Measurements from ENCODE around the gene TFIP11.

The TFIP11 gene

DNA sequence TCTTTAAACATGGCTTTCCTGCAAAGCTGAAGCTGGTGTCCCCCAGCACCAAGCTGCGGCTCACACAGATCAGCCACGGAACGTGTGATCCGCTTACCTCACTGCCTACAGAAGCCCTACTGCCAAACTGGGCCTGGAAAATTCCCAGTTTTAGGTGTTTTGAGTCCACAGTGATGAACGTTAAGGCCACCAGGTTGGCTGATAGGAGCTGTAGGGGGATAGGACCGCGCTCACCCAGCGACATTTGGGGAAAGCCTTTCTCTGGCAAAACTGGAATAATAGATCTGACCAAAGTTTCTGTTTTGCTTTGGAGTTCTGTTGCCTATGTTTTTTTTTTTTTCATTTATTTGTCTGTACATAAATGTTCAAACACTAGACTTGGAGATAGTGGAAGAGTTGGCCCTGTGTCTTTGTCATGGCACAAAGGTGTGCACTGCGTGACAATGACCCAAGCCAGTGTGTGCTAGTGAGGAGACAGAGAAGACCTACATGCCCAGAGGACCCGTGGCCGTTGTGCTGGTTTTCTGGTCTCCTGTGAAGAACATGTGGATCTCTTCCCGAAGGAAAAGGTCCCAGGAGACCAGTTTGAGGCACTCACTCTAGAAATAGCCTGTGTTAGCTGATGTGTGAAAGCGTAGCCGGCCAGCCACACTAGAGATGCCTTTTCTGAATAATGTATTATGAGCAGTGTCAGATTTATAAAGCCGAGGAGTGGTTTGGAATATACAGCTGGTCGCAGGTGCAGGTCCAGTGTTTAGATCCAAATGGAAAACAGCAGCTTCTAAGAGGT is 68.2 kb downstream of the TFIP11 start:
- Histone ChIP-seq H4K8ac (ENCODE audit: low read length) (no peak overlapping the region), H2BK5ac (ENCODE audit: low read depth, low read length, poor library complexity, severe bottlenecking) (no peak overlapping the region), H3K27me3 (ENCODE audit: control insufficient read depth in 1 of 2, insufficient read depth in 1 of 2, low read length in 2 of 2) (peaks cover 0 to 3% of the 10 kb centered on the region in 2 experiments), H3K27ac (ENCODE audit: low read length, poor library complexity, severe bottlenecking) (no peak overlapping the region), H2BK15ac (ENCODE audit: low read depth, poor library complexity, severe bottlenecking) (no peak overlapping the region), H3K9me3 (ENCODE audit: control insufficient read depth, low read length) (no peaks in the 10 kb centered on the region), H3K4me1 (ENCODE audit: control insufficient read depth, insufficient read depth, low read depth, low read length) (no peaks in the 10 kb centered on the region), H4K91ac (ENCODE audit: low read length) (no peak overlapping the region), H3K9ac (ENCODE audit: low read length) (no peak overlapping the region), H2BK120ac (ENCODE audit: low read depth, low read length) (no peak overlapping the region), H3K79me1 (replicated peaks; ENCODE audit: low read length, poor library complexity, severe bottlenecking) (peaks cover 11% of the 10 kb centered on the region), H3K4me2 (ENCODE audit: low read length, poor library complexity, severe bottlenecking) (no peak overlapping the region), H3K18ac (ENCODE audit: low read depth in 1 of 2, low read length in 2 of 2) (no peak overlapping the region), H3K14ac (ENCODE audit: low read length in 2 of 2) (no peak overlapping the region), H3K4me3 (ENCODE audit: insufficient read depth in 1 of 2, low read depth in 1 of 2, low read length in 2 of 2) (no peak overlapping the region), H2AK5ac (ENCODE audit: low read length, severe bottlenecking) (no peak overlapping the region), H3K36me3 (ENCODE audit: control insufficient read depth in 1 of 2, insufficient read depth in 2 of 2, low read depth in 1 of 2, low read length in 2 of 2) (peaks cover 0 to 10% of the 10 kb centered on the region in 2 experiments), H2BK12ac (ENCODE audit: low read length in 2 of 2) (no peak overlapping the region), H3K23ac (ENCODE audit: low read length in 2 of 2) (no peak overlapping the region), H3K4ac (ENCODE audit: low read depth in 1 of 2, low read length in 2 of 2) (no peak overlapping the region), H2AFZ (ENCODE audit: low read depth, low read length) (no peak overlapping the region)
- 89% methylated on average over 16 of the region's 16 CpGs for WGBS
- DNase-seq = no peak

GRCh38 chr22:26442086-26442756 is 70.1 kb downstream of the TFIP11 start:
- Histone ChIP-seq H3K27ac (ENCODE audit: low read length, poor library complexity, severe bottlenecking) (no peak overlapping the region), H3K4ac (ENCODE audit: low read depth in 1 of 2, low read length in 2 of 2) (no peak overlapping the region), H3K27me3 (ENCODE audit: control insufficient read depth in 1 of 2, insufficient read depth in 1 of 2, low read length in 2 of 2) (peaks cover 0 to 3% of the 10 kb centered on the region in 2 experiments), H3K9ac (ENCODE audit: low read length) (no peak overlapping the region), H4K91ac (ENCODE audit: low read length) (no peak overlapping the region), H2BK12ac (ENCODE audit: low read length in 2 of 2) (no peak overlapping the region), H2AFZ (ENCODE audit: low read depth, low read length) (no peak overlapping the region), H3K4me3 (ENCODE audit: insufficient read depth in 1 of 2, low read depth in 1 of 2, low read length in 2 of 2) (no peak overlapping the region), H3K36me3 (ENCODE audit: control insufficient read depth in 1 of 2, insufficient read depth in 2 of 2, low read depth in 1 of 2, low read length in 2 of 2) (peaks cover 0 to 16% of the 10 kb centered on the region in 2 experiments), H3K4me1 (ENCODE audit: control insufficient read depth, insufficient read depth, low read depth, low read length) (no peaks in the 10 kb centered on the region), H3K9me3 (ENCODE audit: control insufficient read depth, low read length) (no peaks in the 10 kb centered on the region), H2BK5ac (ENCODE audit: low read depth, low read length, poor library complexity, severe bottlenecking) (no peak overlapping the region), H3K23ac (ENCODE audit: low read length in 2 of 2) (peak overlapping the region in 1 of 2 experiments; percentile 73), H3K4me2 (ENCODE audit: low read length, poor library complexity, severe bottlenecking) (no peak overlapping the region), H2AK5ac (ENCODE audit: low read length, severe bottlenecking) (no peak overlapping the region), H4K8ac (ENCODE audit: low read length) (no peak overlapping the region), H3K14ac (ENCODE audit: low read length in 2 of 2) (no peak overlapping the region), H2BK15ac (ENCODE audit: low read depth, poor library complexity, severe bottlenecking) (no peak overlapping the region), H3K79me1 (replicated peaks; ENCODE audit: low read length, poor library complexity, severe bottlenecking) (peaks cover 16% of the 10 kb centered on the region), H2BK120ac (ENCODE audit: low read depth, low read length) (no peak overlapping the region), H3K18ac (ENCODE audit: low read depth in 1 of 2, low read length in 2 of 2) (no peak overlapping the region)
- DNase-seq = no peak
- 86% methylated on average over 2 of the region's 4 CpGs for WGBS

Small RNA genes lying within 50 kb of the gene (small RNA-seq; reads per million reads assigned to genes)
- gene MIR548J (ENCODE audit: low read depth) = 4.9 reads per million, percentile 53 among the genes with 10 or more reads in this experiment
